ENCODE results near the gene SLC35G4. TPM values are rescaled to one million over a fixed set of nuclear protein-coding genes. Genes with fewer than 3 reads are reported as not detected.

Gene SLC35G4
- total and polyA plus RNA-seq, 2 of the 13 experiments (the other 11 are each of a cell fraction or from before 2014, with no cell fraction given) = not detected

GRCh38 chr18:11658989-11659388 is 49.6 kb downstream of the SLC35G4 start:
- Histone ChIP-seq H4K20me1 (ENCODE audit: insufficient read depth, low read length) (no peaks in the 10 kb centered on the region), H3K4me1 (ENCODE audit: insufficient read depth, low read length) (no peaks in the 10 kb centered on the region), H3K9me3 (ENCODE audit: low read length) (no peaks in the 10 kb centered on the region), H3K79me2 (ENCODE audit: insufficient read depth, low read length) (no peaks in the 10 kb centered on the region), H3K27ac (ENCODE audit: extremely low read length, insufficient read depth, low read length) (no peak overlapping the region), H3K27me3 (ENCODE audit: control insufficient read depth in 1 of 2, insufficient read depth in 2 of 2, low read length in 2 of 2) (peaks cover 6 to 33% of the 10 kb centered on the region in 2 experiments; a peak in 4 of 5 replicates), H3K9ac (ENCODE audit: insufficient read depth, low read depth, low read length) (no peak overlapping the region), H2AFZ (ENCODE audit: low read length) (no peak overlapping the region), H3K36me3 (replicated peaks in 1 of 2; ENCODE audit: control insufficient read depth in 1 of 2, insufficient read depth in 2 of 2, low read length in 2 of 2) (no peaks in the 10 kb centered on the region), H3K4me3 (replicated peaks in 1 of 3; ENCODE audit: insufficient read depth in 1 of 3, low read depth in 2 of 3, low read length in 3 of 3) (no peak overlapping the region), H3K4me2 (ENCODE audit: low read depth, low read length) (no peak overlapping the region)
- no TSS peak for BruUV-seq (replicated peaks)
- no peak for FAIRE-seq
- 19% methylated on average over 2 of the region's 6 CpGs for WGBS (ENCODE audit: low lambda C conversion rate)
- intact Hi-C loops (cut with micrococcal nuclease; ENCODE audit: unreplicated experiment) (loop anchor here (10.0 kb wide), 1 partner anchor 86 kb away; no protein-coding TSS in a partner anchor), in situ Hi-C loops (cut with HindIII; ENCODE audit: extremely low pct_ligation_motif_present, low pct_unique_long_range_greater_than_20kb) (loop anchor here (10.0 kb wide), 2 partner anchors 66 to 386 kb away; no protein-coding TSS in a partner anchor)
- ATAC-seq = peak; percentile 63; the same call in 2 of the 3 replicates
- TF ChIP-seq CEBPG (CRISPR knock-in tag; IDR thresholded peaks at IDR 0.05) (peak; percentile 46; the same call in 1 of the 2 replicates), CEBPB (IDR thresholded peaks at IDR 0.05; ENCODE audit: borderline replicate concordance, low read depth, low read length) (peak; percentile 82; the same call in 1 of the 2 replicates), ATF4 (CRISPR knock-in tag; IDR thresholded peaks at IDR 0.05) (peak in 1 of 2 experiments; percentile 45; a peak in 1 of 4 replicates), MTF2 (CRISPR knock-in tag; IDR thresholded peaks at IDR 0.05; ENCODE audit: borderline replicate concordance) (no peak)
- peak; percentile 7 for DNase-seq (ENCODE audit: low spot score)
- CTCF ChIA-PET (ENCODE audit: low intra/inter-chr PET ratio, low total read pairs) = no interaction called here
- POLR2A ChIA-PET = no interaction called here

Small RNAs within 50 kb of the gene (microRNA-seq; reads per million reads assigned to microRNA genes)
- not detected for gene MIR7153

Small RNAs within 50 kb of the gene (small RNA-seq; reads per million reads assigned to genes)
- 0 reads per million in 3 experiments for gene AP001120.4 (ENCODE audit: insufficient read depth in 2 of 3, insufficient read length in 3 of 3, low read depth in 2 of 3, low replicate concordance in 1 of 3)

Other genes starting within 250 kb of the SLC35G4 start
- 1.3 and 1.4 TPM in 2 replicates for gene GNAL, start 79.7 kb downstream of the SLC35G4 start, total RNA-seq (2016; rRNA removed; fragmentation: Illumina TruSeq; extraction: Trizol)
- gene GNAL, start 79.7 kb downstream of the SLC35G4 start, polyA plus RNA-seq (2011; rRNA removed) = 0.63 and 0.87 TPM in 2 replicates
- 18.8 and 24.0 TPM in 2 replicates for gene CHMP1B, start 241.8 kb downstream of the SLC35G4 start, total RNA-seq (2016; rRNA removed; fragmentation: Illumina TruSeq; extraction: Trizol)
- 19.1 and 20.2 TPM in 2 replicates for gene CHMP1B, start 241.8 kb downstream of the SLC35G4 start, polyA plus RNA-seq (2011; rRNA removed)

Data from HepG2 (cell line).